HT1080 (cell line): ENCODE results near the gene ICAM4. TPM values are rescaled to one million over a fixed set of nuclear protein-coding genes. Genes with fewer than 3 reads are reported as not detected.
"Not testable (repeated sequence)": the region's sequence is repeated elsewhere in the genome, so short reads cannot be mapped to it uniquely, and the experiment has no call there.

Source experiments
- DNase-seq: peaks from one replicate; pipeline ENCODE4 v3.0.0-alpha.2; 2015; ENCODE audit warnings: low read depth
- polyA plus RNA-seq, 2 experiments: library from polyadenylated mRNA; depleted of rRNA; stranded (reverse); fragments of >200 nt; gene quantifications; 2 replicates each; pipeline ENCODE4 v1.2.3, GENCODE V29; 2015
- total RNA-seq: library from RNA; depleted of rRNA; stranded (reverse); fragments of >200 nt; shearing (Covaris generic); gene quantifications from 2 replicates; pipeline ENCODE4 v1.2.3, GENCODE V29; 2014; rRNA removed

The ICAM4 gene, protein sequence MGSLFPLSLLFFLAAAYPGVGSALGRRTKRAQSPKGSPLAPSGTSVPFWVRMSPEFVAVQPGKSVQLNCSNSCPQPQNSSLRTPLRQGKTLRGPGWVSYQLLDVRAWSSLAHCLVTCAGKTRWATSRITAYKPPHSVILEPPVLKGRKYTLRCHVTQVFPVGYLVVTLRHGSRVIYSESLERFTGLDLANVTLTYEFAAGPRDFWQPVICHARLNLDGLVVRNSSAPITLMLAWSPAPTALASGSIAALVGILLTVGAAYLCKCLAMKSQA
- not detected in 2 replicates for total RNA-seq
- not detected in 2 replicates for polyA plus RNA-seq (2015; cell fraction: cytosol; rRNA removed)
- polyA plus RNA-seq (2015; cell fraction: nucleus; rRNA removed): not detected in 2 replicates

DNA sequence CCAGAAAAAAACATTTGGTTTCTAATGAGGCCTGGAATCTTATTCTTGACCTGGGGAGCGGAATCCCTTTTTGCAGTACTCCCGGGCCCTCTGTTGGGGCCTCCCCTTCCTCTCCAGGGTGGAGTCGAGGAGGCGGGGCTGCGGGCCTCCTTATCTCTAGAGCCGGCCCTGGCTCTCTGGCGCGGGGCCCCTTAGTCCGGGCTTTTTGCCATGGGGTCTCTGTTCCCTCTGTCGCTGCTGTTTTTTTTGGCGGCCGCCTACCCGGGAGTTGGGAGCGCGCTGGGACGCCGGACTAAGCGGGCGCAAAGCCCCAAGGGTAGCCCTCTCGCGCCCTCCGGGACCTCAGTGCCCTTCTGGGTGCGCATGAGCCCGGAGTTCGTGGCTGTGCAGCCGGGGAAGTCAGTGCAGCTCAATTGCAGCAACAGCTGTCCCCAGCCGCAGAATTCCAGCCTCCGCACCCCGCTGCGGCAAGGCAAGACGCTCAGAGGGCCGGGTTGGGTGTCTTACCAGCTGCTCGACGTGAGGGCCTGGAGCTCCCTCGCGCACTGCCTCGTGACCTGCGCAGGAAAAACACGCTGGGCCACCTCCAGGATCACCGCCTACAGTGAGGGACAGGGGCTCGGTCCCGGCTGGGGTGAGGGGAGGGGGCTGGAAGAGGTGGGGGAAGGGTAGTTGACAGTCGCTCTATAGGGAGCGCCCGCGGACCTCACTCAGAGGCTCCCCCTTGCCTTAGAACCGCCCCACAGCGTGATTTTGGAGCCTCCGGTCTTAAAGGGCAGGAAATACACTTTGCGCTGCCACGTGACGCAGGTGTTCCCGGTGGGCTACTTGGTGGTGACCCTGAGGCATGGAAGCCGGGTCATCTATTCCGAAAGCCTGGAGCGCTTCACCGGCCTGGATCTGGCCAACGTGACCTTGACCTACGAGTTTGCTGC lies at the start of gene ICAM4:
Gene ICAM4, plus strand, starts transcription at position 153 of the 935 bp plus-strand sequence. Its CDS starts 58 bp downstream, at position 211.
- no peak for DNase-seq

GRCh38 chr19:10237702-10238101 lies 49.1 kb upstream of the ICAM4 start:
- no peak for DNase-seq

GRCh38 chr19:10238172-10238783 lies 48.5 kb upstream of the ICAM4 start:
- no peak for DNase-seq

DNA sequence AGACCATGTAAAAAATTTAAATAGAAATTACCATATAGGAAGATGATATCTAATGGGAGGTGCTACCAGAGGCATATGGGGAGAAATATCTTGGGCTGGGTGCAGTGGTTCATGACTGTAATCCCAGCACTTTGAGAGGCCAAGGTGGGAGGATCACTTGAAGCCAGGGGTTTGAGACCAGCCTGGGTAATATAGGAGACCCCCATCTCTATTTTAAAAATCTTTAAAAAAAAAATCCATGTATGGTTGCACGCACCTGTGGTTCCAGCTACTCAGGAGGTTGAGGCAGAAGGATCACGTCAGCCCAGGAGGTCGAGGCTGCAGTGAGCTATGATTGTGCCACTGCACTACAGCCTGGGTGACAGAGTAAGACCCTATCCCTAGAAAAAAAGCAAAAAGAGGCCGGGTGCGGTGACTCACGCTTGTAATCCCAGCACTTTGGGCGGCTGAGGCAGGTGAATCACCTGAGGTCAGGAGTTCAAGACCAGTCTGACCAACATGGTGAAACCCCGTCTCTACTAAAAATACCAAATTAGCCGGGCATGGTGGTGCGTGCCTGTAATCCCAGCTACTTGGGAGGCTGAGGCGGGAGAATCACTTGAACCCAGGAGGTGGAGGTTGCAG lies 44.8 kb upstream of the ICAM4 start:
- DNase-seq: not testable (repeated sequence)

DNA sequence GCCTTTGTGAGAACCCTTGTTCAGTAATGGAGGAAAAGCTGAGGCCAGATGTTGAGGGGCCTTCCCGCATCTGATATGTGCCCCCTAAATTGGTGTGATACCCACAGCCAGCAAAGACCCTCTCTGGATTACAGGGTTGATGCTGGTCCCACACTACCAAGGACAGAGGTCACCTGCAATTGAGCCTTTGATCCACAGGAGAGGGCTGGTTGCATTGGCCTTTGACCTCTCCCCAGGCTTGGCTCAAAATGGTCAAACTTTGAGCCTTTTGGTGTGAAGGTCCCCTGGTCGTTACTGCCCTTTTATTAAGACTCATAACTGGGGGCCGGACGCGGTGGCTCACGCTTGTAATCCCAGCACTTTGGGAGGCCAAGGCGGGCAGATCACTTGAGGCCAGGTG lies 43.1 kb upstream of the ICAM4 start:
- DNase-seq: no peak

- no peak for DNase-seq
Observed at GRCh38 chr19:10245189-10245939, 41.4 kb upstream of the ICAM4 start.

DNA sequence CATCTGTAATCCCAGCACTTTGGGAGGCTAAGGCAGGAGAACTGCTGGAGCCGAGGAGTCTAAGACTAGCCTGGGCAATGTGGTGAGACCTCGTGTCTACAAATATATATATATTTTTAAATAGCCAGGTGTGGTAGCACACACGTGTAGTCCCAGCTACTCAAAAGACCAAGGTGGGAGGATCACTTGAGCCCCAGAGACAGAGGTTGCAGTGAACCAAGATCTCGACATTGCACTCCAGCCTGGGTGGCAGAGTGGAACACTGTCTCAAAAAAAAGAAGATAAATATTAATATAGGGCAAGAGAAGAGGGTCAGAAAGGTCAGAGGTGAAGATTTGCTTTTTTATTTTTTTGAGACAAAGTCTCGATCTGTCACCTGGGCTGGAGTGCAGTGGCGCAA lies 40.2 kb upstream of the ICAM4 start:
- DNase-seq: no peak

GRCh38 chr19:10251792-10252694 lies 34.7 kb upstream of the ICAM4 start, which contains the start of gene MRPL4:
TSS of gene MRPL4 (plus strand) at chr19:10252214. CDS start at chr19:10252254, 40 bp downstream.
- DNase-seq: peak; percentile 96

DNA sequence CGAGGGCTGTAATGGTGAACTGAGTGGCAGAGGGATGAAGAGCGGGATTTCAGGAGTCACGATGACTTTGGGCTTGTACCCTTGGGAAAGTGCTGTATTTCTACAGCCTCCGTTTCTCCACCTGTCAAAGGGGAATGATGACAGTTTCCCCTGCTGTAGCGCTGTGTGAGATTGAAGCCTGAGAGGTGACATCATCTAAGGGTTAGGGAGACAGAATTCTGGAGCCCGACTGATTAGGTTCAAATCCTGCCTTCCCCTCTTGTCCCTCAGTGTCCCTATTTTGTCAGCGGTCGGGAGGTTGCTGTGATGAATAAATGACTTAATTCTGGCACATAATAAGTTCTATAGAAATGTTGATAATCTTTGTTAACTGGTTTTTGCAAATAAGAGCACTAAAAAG lies 34.0 kb upstream of the ICAM4 start:
- no peak for DNase-seq

DNA sequence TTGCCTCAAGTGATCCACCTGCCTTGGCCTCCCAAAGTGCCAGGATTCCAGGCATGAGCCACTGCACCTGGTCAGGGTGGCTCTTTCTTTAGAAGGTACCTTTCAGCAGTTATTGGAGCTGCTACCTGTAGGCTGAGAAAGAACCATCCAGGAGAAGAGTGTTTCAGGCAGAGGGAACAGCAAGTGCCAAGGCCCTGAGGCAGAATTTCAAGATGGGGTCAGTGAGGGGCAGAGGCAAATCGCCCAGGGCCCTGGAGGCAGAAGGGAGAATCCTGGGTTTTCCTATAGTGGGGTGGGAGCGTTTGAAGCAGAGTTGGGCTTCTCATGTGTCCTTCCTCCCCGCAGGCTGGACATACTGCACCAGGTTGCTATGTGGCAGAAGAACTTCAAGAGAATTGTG lies 32.5 kb upstream of the ICAM4 start:
- no peak for DNase-seq

GRCh38 chr19:10255358-10255757 lies 31.4 kb upstream of the ICAM4 start:
- DNase-seq: no peak

- no peak for DNase-seq
Observed at GRCh38 chr19:10256551-10256950, 30.2 kb upstream of the ICAM4 start.

GRCh38 chr19:10256970-10257615 lies 29.7 kb upstream of the ICAM4 start:
- DNase-seq: no peak

DNA sequence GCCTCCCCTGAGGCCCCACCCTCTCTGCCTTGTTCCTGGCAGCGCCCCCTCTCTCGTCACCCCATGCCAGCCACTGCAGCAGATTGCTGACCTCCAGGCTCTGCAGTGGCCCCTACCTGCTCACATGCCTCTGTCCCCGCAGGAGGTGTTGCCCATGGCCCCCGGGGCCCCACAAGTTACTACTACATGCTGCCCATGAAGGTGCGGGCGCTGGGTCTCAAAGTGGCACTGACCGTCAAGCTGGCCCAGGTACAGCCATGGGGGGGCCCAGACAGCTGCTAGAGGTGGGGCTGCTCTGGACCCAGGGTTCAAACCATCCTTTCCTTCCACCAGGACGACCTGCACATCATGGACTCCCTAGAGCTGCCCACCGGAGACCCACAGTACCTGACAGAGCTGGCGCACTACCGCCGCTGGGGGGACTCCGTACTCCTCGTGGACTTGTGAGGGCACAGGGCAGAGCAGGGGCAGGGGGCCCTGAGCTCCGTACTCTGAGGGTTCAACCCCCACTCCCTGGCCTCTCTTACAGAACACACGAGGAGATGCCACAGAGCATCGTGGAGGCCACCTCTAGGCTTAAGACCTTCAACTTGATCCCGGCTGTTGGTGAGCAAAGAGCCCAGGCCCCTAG lies 28.6 kb upstream of the ICAM4 start:
- no peak for DNase-seq

GRCh38 chr19:10259162-10259905 lies 27.4 kb upstream of the ICAM4 start:
- DNase-seq: peak; percentile 76

- DNase-seq: no peak
Observed at GRCh38 chr19:10260141-10260584, 26.6 kb upstream of the ICAM4 start.

GRCh38 chr19:10262771-10263170 lies 24.0 kb upstream of the ICAM4 start:
- no peak for DNase-seq

- DNase-seq: no peak
Observed at GRCh38 chr19:10266706-10267105, 20.0 kb upstream of the ICAM4 start.
